Measurements from ENCODE around the gene UBALD2. TPM values are rescaled to one million over a fixed set of nuclear protein-coding genes. Genes with fewer than 3 reads are reported as not detected.
"Not testable (repeated sequence)": the region's sequence is repeated elsewhere in the genome, so short reads cannot be mapped to it uniquely, and the experiment has no call there.

The UBALD2 gene
- polyA plus RNA-seq, 1 of the 3 experiments (the other 2 are of a cell fraction), result 27.0 TPM

DNA sequence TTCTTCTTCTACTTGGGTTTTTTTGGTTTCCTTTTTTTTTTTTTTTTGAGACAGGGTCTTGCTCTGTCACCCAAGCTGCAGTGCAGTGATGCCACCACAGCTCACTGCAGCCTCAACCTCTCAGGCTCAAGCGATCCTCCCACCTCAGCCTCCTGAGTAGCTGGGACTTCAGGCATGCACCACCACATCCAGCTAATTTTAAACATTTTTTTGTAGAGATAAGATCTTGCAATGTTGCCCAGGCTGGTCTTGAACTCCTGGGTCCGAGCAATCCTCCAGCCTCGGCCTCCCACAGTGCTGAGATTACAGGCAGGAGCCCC, 39.9 kb downstream of the UBALD2 start:
- H4K20me1 ChIP-seq (ENCODE audit: insufficient read depth); H3K4me2 ChIP-seq; H3K9ac ChIP-seq; H3K4me3 ChIP-seq (ENCODE audit: low read depth in 2 of 2, low read length in 1 of 2); H3K4me1 ChIP-seq (ENCODE audit: control insufficient read depth in 1 of 2, insufficient read depth in 2 of 2, low read depth in 1 of 2, low read length in 1 of 2); H3K9me2 ChIP-seq; H3K27me3 ChIP-seq (ENCODE audit: insufficient read depth); H2AFZ ChIP-seq (ENCODE audit: low read depth); H3K27ac ChIP-seq (ENCODE audit: low read depth in 2 of 2, low read length in 1 of 2); H3K79me2 ChIP-seq (ENCODE audit: insufficient read depth); H3K9me3 ChIP-seq; DNase-seq: not testable (repeated sequence)
- 85% methylated on average over 3 of the region's 3 CpGs for WGBS (ENCODE audit: low lambda C conversion rate)
- ChIA-PET CTCF (interaction anchor here (1.0 to 15.8 kb wide), 10 partner anchors 10 to 185 kb away, joined by 3 to 348 read pairs (median 8); partner anchors contain the start of gene SPHK1), POLR2A (interaction anchor here (1.0 to 2.6 kb wide), 2 partner anchors 79 to 93 kb away, joined by 4 to 9 read pairs; partner anchors contain the start of gene SPHK1)
- Histone ChIP-seq H3F3A (replicated peaks; ENCODE audit: insufficient read depth) (peaks cover 17% of the 10 kb centered on the region), H3K36me3 (replicated peaks in 1 of 2; ENCODE audit: control insufficient read depth in 1 of 2, insufficient read depth in 2 of 2, low read length in 1 of 2) (peaks cover 3 to 14% of the 10 kb centered on the region in 2 experiments)

DNA sequence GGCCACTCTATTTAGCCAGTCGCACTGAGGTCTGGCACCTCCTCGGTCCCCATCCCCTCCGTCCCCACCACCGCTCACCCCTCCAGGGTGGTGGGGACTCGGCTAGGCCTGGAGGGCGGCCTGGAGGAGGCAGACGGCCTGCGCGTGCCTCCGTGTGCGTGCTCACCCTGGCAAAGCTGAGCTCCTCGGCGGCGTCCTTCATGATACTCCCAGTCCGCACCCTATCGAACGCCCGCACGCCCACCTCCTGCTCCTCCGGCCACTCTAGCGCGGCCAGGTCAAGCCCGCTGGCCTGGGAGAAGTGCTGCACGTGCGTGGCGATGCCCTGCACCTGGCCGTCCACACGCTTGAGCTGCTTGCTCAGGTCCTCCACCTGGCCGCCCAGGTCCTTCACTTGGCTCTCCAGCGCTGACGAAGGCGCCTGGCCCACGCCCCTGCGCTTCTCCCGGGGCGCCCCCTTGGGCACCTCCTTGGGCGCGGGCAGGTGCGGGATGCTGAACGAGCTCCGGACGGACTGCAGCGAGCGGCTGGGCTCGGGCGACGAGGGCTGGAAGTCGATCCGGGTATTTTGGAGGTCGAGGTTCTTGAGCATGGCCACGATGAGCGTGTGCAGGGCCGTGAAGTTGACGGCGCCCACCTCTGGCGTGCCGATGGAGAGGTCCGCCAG, 42.3 kb downstream of the UBALD2 start:
- Histone ChIP-seq H3K9me3 (no peaks in the 10 kb centered on the region), H4K20me1 (ENCODE audit: insufficient read depth) (no peaks in the 10 kb centered on the region), H3K36me3 (replicated peaks in 1 of 2; ENCODE audit: control insufficient read depth in 1 of 2, insufficient read depth in 2 of 2, low read length in 1 of 2) (peaks cover 18 to 33% of the 10 kb centered on the region in 2 experiments), H3K27ac (ENCODE audit: low read depth in 2 of 2, low read length in 1 of 2) (no peak overlapping the region), H3K9ac (no peak overlapping the region), H3K9me2 (no peaks in the 10 kb centered on the region), H3K4me3 (ENCODE audit: low read depth in 2 of 2, low read length in 1 of 2) (no peak overlapping the region), H3K79me2 (ENCODE audit: insufficient read depth) (no peaks in the 10 kb centered on the region), H2AFZ (ENCODE audit: low read depth) (no peak overlapping the region), H3K4me1 (ENCODE audit: control insufficient read depth in 1 of 2, insufficient read depth in 2 of 2, low read depth in 1 of 2, low read length in 1 of 2) (no peaks in the 10 kb centered on the region), H3K27me3 (ENCODE audit: insufficient read depth) (no peaks in the 10 kb centered on the region), H3K4me2 (no peak overlapping the region), H3F3A (replicated peaks; ENCODE audit: insufficient read depth) (peaks cover 15% of the 10 kb centered on the region)
- no peak for DNase-seq
- ChIA-PET CTCF (interaction anchor here (1.3 to 15.8 kb wide), 6 partner anchors 8 to 101 kb away, joined by 3 to 348 read pairs (median 96); partner anchors contain the start of gene SPHK1), POLR2A (interaction anchor here (1.5 kb wide), 1 partner anchor 91 kb away, joined by 3 read pairs; no protein-coding TSS in a partner anchor)
- TF ChIP-seq, protein P1, sequence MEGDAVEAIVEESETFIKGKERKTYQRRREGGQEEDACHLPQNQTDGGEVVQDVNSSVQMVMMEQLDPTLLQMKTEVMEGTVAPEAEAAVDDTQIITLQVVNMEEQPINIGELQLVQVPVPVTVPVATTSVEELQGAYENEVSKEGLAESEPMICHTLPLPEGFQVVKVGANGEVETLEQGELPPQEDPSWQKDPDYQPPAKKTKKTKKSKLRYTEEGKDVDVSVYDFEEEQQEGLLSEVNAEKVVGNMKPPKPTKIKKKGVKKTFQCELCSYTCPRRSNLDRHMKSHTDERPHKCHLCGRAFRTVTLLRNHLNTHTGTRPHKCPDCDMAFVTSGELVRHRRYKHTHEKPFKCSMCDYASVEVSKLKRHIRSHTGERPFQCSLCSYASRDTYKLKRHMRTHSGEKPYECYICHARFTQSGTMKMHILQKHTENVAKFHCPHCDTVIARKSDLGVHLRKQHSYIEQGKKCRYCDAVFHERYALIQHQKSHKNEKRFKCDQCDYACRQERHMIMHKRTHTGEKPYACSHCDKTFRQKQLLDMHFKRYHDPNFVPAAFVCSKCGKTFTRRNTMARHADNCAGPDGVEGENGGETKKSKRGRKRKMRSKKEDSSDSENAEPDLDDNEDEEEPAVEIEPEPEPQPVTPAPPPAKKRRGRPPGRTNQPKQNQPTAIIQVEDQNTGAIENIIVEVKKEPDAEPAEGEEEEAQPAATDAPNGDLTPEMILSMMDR (IDR thresholded peaks at IDR 0.05), result no peak
- no peak for TF ChIP-seq MEF2A (IDR thresholded peaks at IDR 0.05; ENCODE audit: borderline replicate concordance, low read depth)
- no peak for TF ChIP-seq YY1 (IDR thresholded peaks at IDR 0.05; ENCODE audit: low read depth)
- no peak for TF ChIP-seq SIN3A (IDR thresholded peaks at IDR 0.05; ENCODE audit: borderline replicate concordance, low read depth, low read length)
- TF ChIP-seq, protein P2, sequence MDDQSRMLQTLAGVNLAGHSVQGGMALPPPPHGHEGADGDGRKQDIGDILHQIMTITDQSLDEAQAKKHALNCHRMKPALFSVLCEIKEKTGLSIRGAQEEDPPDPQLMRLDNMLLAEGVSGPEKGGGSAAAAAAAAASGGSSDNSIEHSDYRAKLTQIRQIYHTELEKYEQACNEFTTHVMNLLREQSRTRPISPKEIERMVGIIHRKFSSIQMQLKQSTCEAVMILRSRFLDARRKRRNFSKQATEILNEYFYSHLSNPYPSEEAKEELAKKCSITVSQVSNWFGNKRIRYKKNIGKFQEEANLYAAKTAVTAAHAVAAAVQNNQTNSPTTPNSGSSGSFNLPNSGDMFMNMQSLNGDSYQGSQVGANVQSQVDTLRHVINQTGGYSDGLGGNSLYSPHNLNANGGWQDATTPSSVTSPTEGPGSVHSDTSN (IDR thresholded peaks at IDR 0.05), result no peak
- WGBS (ENCODE audit: low lambda C conversion rate), result 96% methylated on average over 58 of the region's 58 CpGs

DNA sequence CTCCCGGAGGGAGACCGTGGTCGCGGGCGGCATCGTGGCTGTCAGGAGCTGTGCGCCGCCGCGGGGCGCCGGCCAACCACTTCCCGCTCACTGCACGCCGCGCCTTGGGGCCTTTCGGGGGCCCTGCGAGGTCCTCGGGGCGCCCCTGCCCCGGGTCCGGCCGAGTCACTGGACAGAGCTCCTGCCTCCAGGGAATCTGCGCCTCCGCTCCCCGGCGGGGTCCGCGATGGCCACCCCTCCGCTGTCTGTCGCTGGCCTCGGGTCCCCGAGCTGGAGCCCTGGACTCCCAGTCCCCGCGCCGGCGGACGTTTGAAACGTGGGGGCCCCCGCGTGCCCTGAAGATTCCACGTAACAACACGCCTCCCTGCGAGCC, 42.8 kb downstream of the UBALD2 start, which contains the start of gene QRICH2:
QRICH2 (minus strand) TSS at position 311 of the 373 bp plus-strand sequence; CDS start at position 33, 278 bp downstream.
- POLR2A ChIA-PET, result interaction anchor here (1.5 kb wide), 1 partner anchor 91 kb away, joined by 3 read pairs; no protein-coding TSS in a partner anchor
- CTCF ChIA-PET, result interaction anchor here (1.3 to 15.8 kb wide), 7 partner anchors 9 to 101 kb away, joined by 3 to 348 read pairs (median 10); partner anchors contain the start of gene SPHK1
- TF ChIP-seq RXRA (IDR thresholded peaks at IDR 0.05; ENCODE audit: borderline replicate concordance, low read depth) (no peak), TCF12 (IDR thresholded peaks at IDR 0.05) (no peak), RCOR1 (IDR thresholded peaks at IDR 0.05; ENCODE audit: low read length) (no peak), RAD21 (IDR thresholded peaks at IDR 0.05; ENCODE audit: low read length) (no peak), TEAD4 (IDR thresholded peaks at IDR 0.05; ENCODE audit: borderline replicate concordance, insufficient read depth) (no peak), JUND (IDR thresholded peaks at IDR 0.05) (no peak), POLR2AphosphoS5 (IDR thresholded peaks at IDR 0.05; ENCODE audit: low read depth, low read length) (no peak), RFX5 (IDR thresholded peaks at IDR 0.05; ENCODE audit: low read length) (no peak), YY1 (IDR thresholded peaks at IDR 0.05; ENCODE audit: low read depth) (no peak), GATA2 (CRISPR knock-in tag; IDR thresholded peaks at IDR 0.05) (no peak)
- TF ChIP-seq, protein P3, sequence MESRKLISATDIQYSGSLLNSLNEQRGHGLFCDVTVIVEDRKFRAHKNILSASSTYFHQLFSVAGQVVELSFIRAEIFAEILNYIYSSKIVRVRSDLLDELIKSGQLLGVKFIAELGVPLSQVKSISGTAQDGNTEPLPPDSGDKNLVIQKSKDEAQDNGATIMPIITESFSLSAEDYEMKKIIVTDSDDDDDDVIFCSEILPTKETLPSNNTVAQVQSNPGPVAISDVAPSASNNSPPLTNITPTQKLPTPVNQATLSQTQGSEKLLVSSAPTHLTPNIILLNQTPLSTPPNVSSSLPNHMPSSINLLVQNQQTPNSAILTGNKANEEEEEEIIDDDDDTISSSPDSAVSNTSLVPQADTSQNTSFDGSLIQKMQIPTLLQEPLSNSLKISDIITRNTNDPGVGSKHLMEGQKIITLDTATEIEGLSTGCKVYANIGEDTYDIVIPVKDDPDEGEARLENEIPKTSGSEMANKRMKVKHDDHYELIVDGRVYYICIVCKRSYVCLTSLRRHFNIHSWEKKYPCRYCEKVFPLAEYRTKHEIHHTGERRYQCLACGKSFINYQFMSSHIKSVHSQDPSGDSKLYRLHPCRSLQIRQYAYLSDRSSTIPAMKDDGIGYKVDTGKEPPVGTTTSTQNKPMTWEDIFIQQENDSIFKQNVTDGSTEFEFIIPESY (IDR thresholded peaks at IDR 0.05; ENCODE audit: borderline replicate concordance, low read depth), result no peak
- TF ChIP-seq, protein P4, sequence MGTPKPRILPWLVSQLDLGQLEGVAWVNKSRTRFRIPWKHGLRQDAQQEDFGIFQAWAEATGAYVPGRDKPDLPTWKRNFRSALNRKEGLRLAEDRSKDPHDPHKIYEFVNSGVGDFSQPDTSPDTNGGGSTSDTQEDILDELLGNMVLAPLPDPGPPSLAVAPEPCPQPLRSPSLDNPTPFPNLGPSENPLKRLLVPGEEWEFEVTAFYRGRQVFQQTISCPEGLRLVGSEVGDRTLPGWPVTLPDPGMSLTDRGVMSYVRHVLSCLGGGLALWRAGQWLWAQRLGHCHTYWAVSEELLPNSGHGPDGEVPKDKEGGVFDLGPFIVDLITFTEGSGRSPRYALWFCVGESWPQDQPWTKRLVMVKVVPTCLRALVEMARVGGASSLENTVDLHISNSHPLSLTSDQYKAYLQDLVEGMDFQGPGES (IDR thresholded peaks at IDR 0.05; ENCODE audit: low read depth, low read length), result no peak

More for the DNA sequence above, 42.8 kb downstream of the UBALD2 start, which contains the start of gene QRICH2:
- Histone ChIP-seq H3K79me2 (ENCODE audit: insufficient read depth) (no peaks in the 10 kb centered on the region), H3K9ac (no peak within 1 kb of the TSS), H4K20me1 (ENCODE audit: insufficient read depth) (no peaks in the 10 kb centered on the region), H3K9me3 (no peaks in the 10 kb centered on the region), H3K4me1 (ENCODE audit: control insufficient read depth in 1 of 2, insufficient read depth in 2 of 2, low read depth in 1 of 2, low read length in 1 of 2) (no peaks in the 10 kb centered on the region), H3K27ac (ENCODE audit: low read depth in 2 of 2, low read length in 1 of 2) (no peak within 1 kb of the TSS), H3K27me3 (ENCODE audit: insufficient read depth) (no peaks in the 10 kb centered on the region), H3K4me2 (no peak within 1 kb of the TSS), H2AFZ (ENCODE audit: low read depth) (no peak within 1 kb of the TSS), H3K9me2 (no peaks in the 10 kb centered on the region), H3F3A (replicated peaks; ENCODE audit: insufficient read depth) (peaks cover 13% of the 10 kb centered on the region), H3K36me3 (replicated peaks in 1 of 2; ENCODE audit: control insufficient read depth in 1 of 2, insufficient read depth in 2 of 2, low read length in 1 of 2) (peaks cover 23 to 38% of the 10 kb centered on the region in 2 experiments), H3K4me3 (ENCODE audit: low read depth in 2 of 2, low read length in 1 of 2) (no peak within 1 kb of the TSS)
- WGBS (ENCODE audit: low lambda C conversion rate), result 98% methylated on average over 44 of the region's 44 CpGs
- peak; percentile 37 for DNase-seq
